Measurements from ENCODE around the gene THEM5. TPM values are rescaled to one million over a fixed set of nuclear protein-coding genes. Genes with fewer than 3 reads are reported as not detected.

The THEM5 gene
- total and polyA plus RNA-seq, 2 experiments from 2014 or later, result not detected

DNA sequence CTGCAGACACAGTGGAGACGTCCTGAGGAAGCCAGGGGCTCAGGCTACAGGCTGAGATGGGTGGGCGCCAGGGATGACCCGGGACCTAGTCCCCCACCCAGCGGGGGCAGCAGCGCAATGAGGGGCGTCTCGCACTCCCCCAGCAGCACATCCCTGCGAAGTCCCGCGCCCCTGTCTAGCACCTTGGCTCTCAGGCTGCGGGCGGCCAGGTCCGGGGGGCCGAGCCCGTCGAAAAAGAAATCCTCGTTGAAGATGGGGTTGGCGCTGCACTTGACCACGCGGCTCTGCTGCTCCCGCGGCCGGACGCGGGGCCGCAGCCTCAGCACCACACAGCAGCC is 15.7 kb downstream of the THEM5 start:
- Histone ChIP-seq H3K4me1 (ENCODE audit: low read depth) (no peaks in the 10 kb centered on the region), H3K27ac (no peak overlapping the region), H3K9me3 (ENCODE audit: low read depth) (no peaks in the 10 kb centered on the region), H3K36me3 (no peaks in the 10 kb centered on the region), H3K4me3 (peak overlapping the region; percentile 30), H3K27me3 (peaks cover 59% of the 10 kb centered on the region)
- no peak for DNase-seq (ENCODE audit: low read depth in 1 of 2, low spot score in 1 of 2)
- TF ChIP-seq, protein P1, sequence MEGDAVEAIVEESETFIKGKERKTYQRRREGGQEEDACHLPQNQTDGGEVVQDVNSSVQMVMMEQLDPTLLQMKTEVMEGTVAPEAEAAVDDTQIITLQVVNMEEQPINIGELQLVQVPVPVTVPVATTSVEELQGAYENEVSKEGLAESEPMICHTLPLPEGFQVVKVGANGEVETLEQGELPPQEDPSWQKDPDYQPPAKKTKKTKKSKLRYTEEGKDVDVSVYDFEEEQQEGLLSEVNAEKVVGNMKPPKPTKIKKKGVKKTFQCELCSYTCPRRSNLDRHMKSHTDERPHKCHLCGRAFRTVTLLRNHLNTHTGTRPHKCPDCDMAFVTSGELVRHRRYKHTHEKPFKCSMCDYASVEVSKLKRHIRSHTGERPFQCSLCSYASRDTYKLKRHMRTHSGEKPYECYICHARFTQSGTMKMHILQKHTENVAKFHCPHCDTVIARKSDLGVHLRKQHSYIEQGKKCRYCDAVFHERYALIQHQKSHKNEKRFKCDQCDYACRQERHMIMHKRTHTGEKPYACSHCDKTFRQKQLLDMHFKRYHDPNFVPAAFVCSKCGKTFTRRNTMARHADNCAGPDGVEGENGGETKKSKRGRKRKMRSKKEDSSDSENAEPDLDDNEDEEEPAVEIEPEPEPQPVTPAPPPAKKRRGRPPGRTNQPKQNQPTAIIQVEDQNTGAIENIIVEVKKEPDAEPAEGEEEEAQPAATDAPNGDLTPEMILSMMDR (IDR thresholded peaks at IDR 0.05; ENCODE audit: low read depth, low read length), result no peak

DNA sequence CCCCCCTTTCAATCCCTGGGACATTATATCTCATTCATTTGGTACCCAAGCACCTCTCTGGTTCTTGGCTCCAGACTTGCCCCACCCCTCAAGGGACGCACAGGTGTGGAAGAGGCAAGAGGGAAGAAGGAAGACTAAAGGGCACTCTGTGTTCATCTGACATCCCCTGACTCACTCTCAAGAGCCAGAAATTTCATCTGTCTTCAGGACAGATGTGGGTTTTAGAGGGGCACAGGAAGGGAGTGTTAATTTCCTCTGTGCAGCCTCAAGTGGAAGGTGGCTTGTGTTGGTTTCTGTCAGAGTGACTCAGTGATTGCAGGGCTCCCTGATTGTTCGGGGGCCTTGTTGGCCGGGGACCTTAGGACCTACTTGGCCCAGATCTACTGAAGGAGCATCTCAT is 16.3 kb downstream of the THEM5 start:
- Histone ChIP-seq H3K27me3 (peaks cover 57% of the 10 kb centered on the region), H3K27ac (no peak overlapping the region), H3K9me3 (ENCODE audit: low read depth) (no peaks in the 10 kb centered on the region), H3K36me3 (no peaks in the 10 kb centered on the region), H3K4me3 (no peak overlapping the region), H3K4me1 (ENCODE audit: low read depth) (no peaks in the 10 kb centered on the region)
- no peak for DNase-seq (ENCODE audit: low read depth in 1 of 2, low spot score in 1 of 2)
- TF ChIP-seq, protein P1 (IDR thresholded peaks at IDR 0.05; ENCODE audit: low read depth, low read length), result no peak

DNA sequence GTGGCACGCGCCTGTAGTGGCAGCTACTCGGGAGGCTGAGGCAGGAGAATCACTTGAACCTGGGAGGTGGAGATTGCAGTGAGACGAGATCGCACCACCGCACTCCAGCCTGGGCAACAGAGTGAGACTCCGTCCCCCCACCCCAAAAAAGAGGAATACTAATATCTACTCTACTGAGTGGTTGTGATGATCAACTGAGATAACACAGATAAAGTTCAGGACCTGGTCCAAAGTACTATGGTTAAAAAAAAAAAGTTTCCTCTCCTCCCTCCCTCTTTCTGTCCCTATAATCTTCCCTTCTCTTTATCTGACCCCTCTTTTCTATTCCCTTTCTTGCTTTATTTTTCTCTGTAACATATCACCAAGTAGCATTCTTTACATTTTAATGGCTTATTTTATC is 17.9 kb downstream of the THEM5 start:
- Histone ChIP-seq H3K27me3 (peaks cover 41% of the 10 kb centered on the region), H3K4me1 (ENCODE audit: low read depth) (no peaks in the 10 kb centered on the region), H3K9me3 (ENCODE audit: low read depth) (no peaks in the 10 kb centered on the region), H3K4me3 (no peak overlapping the region), H3K27ac (no peak overlapping the region), H3K36me3 (no peaks in the 10 kb centered on the region)
- no peak for DNase-seq (ENCODE audit: low read depth in 1 of 2, low spot score in 1 of 2)
- TF ChIP-seq, protein P1 (IDR thresholded peaks at IDR 0.05; ENCODE audit: low read depth, low read length), result no peak

DNA sequence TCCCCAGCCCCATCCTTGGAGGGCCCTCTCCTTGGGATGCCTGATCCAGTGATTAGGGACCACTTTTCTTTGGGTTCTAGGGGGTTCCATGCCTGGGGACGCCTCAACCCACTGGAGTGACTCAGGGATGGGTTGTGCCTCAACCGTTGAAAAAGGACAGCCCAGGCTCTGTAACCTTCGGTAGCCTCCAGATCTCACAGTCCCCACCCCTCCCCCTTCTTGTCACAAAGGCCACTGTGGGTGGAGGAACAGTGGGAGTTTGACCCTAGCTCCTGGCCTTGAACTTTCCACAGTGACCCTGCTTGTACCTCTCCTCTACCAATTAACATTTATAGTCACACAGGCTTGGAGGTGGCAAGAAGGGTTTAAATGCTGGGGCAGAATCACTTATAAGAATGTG is 19.3 kb downstream of the THEM5 start:
- TF ChIP-seq, protein P1 (IDR thresholded peaks at IDR 0.05; ENCODE audit: low read depth, low read length), result no peak
- peaks cover 28% of the 10 kb centered on the region for H3K27me3 ChIP-seq
- no peak overlapping the region for H3K4me3 ChIP-seq
- no peaks in the 10 kb centered on the region for H3K9me3 ChIP-seq (ENCODE audit: low read depth)
- no peak for DNase-seq (ENCODE audit: low read depth in 1 of 2, low spot score in 1 of 2)
- no peaks in the 10 kb centered on the region for H3K4me1 ChIP-seq (ENCODE audit: low read depth)
- H3K36me3 ChIP-seq, result no peaks in the 10 kb centered on the region
- no peak overlapping the region for H3K27ac ChIP-seq

DNA sequence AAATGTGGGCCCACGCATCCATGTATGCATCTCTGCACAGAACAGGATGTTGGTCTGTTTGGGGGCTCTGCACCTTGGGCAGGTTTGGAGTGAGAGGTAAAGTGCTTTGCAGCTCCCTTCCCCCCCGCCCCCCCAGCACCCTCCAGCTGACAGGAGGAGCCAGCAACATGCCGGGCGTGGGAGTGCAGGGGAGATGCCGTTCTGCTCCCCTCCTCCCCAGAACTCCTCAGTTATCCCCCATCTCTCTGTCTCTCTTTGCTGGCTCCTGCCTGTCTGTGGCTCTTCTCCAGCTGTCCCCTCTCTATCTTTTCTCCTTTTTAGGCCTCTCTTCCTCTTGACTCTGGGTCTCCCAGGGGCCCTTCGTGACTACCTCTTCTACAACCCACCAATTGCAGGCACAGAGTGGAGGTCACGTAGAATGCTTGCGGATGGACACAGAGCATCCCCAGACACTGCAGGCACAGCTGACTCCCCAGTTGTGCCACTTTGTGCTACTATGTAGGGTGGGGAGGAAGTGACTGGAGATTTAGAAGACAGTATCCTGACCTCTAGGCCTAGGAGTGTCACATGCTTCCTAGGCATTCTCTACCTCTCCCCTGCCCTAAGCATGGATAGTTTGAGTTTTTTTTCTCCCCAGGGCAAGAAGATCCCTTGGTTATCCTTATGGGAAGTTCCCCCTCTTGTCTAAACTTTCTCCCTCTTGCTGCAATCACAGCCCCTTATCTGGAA is 20.2 kb downstream of the THEM5 start:
- no peaks in the 10 kb centered on the region for H3K9me3 ChIP-seq (ENCODE audit: low read depth)
- H3K4me3 ChIP-seq, result no peak overlapping the region
- no peaks in the 10 kb centered on the region for H3K36me3 ChIP-seq
- TF ChIP-seq, protein P1 (IDR thresholded peaks at IDR 0.05; ENCODE audit: low read depth, low read length), result no peak
- H3K27me3 ChIP-seq, result peaks cover 19% of the 10 kb centered on the region
- no peaks in the 10 kb centered on the region for H3K4me1 ChIP-seq (ENCODE audit: low read depth)
- H3K27ac ChIP-seq, result no peak overlapping the region
- DNase-seq (ENCODE audit: low read depth in 1 of 2, low spot score in 1 of 2), result no peak
